Thymus (tissue), 11 donors: ENCODE data around the gene NOTCH1. TPM values are rescaled to one million over a fixed set of nuclear protein-coding genes. Genes with fewer than 3 reads are reported as not detected.
"Not testable (repeated sequence)": the region's sequence is repeated elsewhere in the genome, so short reads cannot be mapped to it uniquely, and the experiment has no call there.

Source experiments
- DNase-seq, 9 donors: peaks; one replicate each; pipeline ENCODE4 v3.0.0-alpha.2; 2013; ENCODE audit warnings: low spot score in 9 of 9, low read depth in 6 of 9, missing footprints in 1 of 9
- H3K27ac ChIP-seq, 2 donors: one replicate each; pipeline ENCODE4 v1.5.1; 2013; ENCODE audit warnings: control low read depth in 1 of 2, low read depth in 1 of 2, low read length in 1 of 2, mild to moderate bottlenecking in 1 of 2, moderate library complexity in 1 of 2
- H3K27me3 ChIP-seq, 2 donors: one replicate each; pipeline ENCODE4 v1.5.1; 2013; ENCODE audit warnings: low read length in 1 of 2; ENCODE audit not compliant: control insufficient read depth in 2 of 2, insufficient read depth in 1 of 2
- H3K36me3 ChIP-seq, 2 donors: one replicate each; pipeline ENCODE4 v1.5.1; 2013; ENCODE audit warnings: low read length in 1 of 2, mild to moderate bottlenecking in 1 of 2, moderate library complexity in 1 of 2; ENCODE audit not compliant: control insufficient read depth in 2 of 2, insufficient read depth in 2 of 2
- H3K4me1 ChIP-seq, 2 donors: one replicate each; pipeline ENCODE4 v1.5.1; 2013; ENCODE audit warnings: low read length in 2 of 2; ENCODE audit not compliant: control insufficient read depth in 2 of 2, insufficient read depth in 2 of 2
- H3K4me3 ChIP-seq, 2 donors: one replicate each; pipeline ENCODE4 v1.5.1; 2013; ENCODE audit warnings: low read length in 2 of 2, control low read depth in 1 of 2, mild to moderate bottlenecking in 1 of 2
- H3K9me3 ChIP-seq, 2 donors: one replicate each; pipeline ENCODE4 v1.5.1; 2013; ENCODE audit warnings: low read length in 1 of 2, mild to moderate bottlenecking in 1 of 2; ENCODE audit not compliant: control insufficient read depth in 2 of 2, insufficient read depth in 1 of 2
- WGBS: extraction: QIAGEN DNeasy Blood & Tissue Kit; methylation state at CpG from one replicate; pipeline ENCODE4 v1.1.7; 2013; 5-methylcytosine and 5-hydroxymethylcytosine counted together
- polyA plus RNA-seq: library from polyadenylated mRNA; stranded (reverse); fragments of 200-250 nt; gene quantifications from one replicate; pipeline ENCODE4 v1.2.3, GENCODE V29; 2013
- total RNA-seq: library from RNA; stranded (reverse); fragments of 120-200 nt; gene quantifications from one replicate; pipeline ENCODE4 v1.2.4, GENCODE V29; 2013
- donor health status: healthy.

Gene NOTCH1
- total and polyA plus RNA-seq, 2 donors, result 14.9 to 15.9 TPM

DNA sequence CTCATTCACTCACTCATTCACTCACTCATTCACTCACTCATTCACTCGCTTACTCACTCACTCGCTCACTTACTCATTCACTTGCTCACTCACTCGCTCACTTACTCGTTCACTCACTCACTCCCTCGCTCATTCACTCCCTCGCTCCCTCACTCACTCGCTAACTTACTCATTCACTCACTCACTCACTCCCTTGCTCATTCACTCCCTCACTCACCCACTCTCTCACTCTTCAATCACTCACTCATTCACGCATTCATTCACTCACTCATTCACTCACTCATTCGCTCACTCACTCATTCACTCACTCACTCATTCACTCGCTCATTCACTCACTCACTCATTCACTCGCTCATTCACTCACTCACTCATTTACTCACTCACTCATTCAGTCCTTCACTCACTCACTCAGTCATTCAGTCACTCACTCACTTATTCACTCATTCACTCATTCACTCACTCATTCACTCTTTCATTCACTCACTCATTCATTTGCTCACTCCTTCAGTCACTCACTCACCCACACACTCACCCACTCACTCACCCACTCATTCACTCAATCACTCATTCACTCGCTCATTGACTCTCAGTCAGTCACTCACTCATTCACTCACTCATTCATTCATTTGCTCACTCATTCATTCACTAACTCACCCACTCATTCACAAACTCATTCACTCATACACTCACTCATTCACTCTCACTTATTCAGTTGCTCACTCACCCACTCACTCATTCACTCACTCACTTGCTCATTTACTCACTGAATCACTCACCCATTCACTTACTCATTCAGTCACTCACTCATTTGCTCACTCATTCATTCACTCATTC is 36.0 kb upstream of the NOTCH1 start:
- Histone ChIP-seq H3K4me1 (peaks cover 10 to 58% of the 10 kb centered on the region in 2 donors), H3K9me3 (peaks cover 0 to 10% of the 10 kb centered on the region in 2 donors), H3K27ac (no peak overlapping the region), H3K36me3 (no peaks in the 10 kb centered on the region), H3K27me3 (peaks cover 0 to 15% of the 10 kb centered on the region in 2 donors), H3K4me3 (no peak overlapping the region)
- DNase-seq, result no peak
- WGBS, result 97% methylated on average over 12 of the region's 12 CpGs

- not testable (repeated sequence) for H3K27ac ChIP-seq, H3K9me3 ChIP-seq, DNase-seq, H3K4me3 ChIP-seq, H3K36me3 ChIP-seq
- Histone ChIP-seq H3K4me1 (peaks cover 0 to 37% of the 10 kb centered on the region in 2 donors), H3K27me3 (peaks cover 0 to 11% of the 10 kb centered on the region in 2 donors)
- 87% methylated on average over 7 of the region's 9 CpGs for WGBS
Observed at GRCh38 chr9:136579650-136580219, 33.9 kb upstream of the NOTCH1 start.

DNA sequence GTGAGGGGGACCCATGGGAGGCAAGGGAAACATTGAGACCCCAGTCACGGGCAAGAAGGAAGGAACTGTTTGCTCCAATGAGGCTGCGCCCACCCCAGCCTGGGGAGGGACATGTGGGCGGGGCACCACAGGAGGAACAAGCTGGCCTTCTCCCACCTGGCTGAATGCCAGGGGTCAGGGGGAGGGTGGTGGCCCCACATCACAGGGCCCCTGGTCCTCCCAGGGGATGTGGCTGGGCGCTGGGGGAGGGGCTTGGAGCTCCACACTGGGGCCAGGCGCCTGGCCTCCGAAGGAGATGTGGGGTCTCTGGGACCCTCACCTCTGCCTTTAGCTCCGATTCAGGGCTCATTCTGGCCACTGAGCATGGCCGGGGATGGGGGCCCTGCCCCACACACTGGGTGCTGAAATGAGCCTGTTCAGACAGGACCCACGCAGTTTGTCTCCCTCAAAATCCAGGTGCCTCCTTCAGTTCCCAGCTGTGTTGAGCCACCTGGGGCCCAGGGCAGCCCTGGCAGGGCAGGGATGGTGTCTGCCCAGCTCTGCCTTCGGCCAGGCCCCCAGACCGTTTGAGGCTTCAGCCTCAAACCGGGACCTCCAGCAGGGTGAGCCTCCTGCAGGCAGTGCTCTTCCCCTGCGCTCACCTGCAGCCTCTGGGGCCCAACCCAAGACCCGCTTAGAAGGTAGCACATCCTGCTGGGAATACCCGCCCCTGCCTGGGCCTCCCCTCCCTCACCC is 33.2 kb upstream of the NOTCH1 start:
- Histone ChIP-seq H3K4me3 (no peak overlapping the region), H3K9me3 (peaks cover 0 to 4% of the 10 kb centered on the region in 2 donors), H3K27me3 (peaks cover 0 to 7% of the 10 kb centered on the region in 2 donors), H3K27ac (peak overlapping the region in 1 of 2 donors; percentile 41), H3K36me3 (no peaks in the 10 kb centered on the region), H3K4me1 (peaks cover 0 to 30% of the 10 kb centered on the region in 2 donors)
- 40% methylated on average over 15 of the region's 15 CpGs for WGBS
- peak in 2 of 9 donors; percentile 41 to 60 for DNase-seq

GRCh38 chr9:136578626-136578914 is 32.7 kb upstream of the NOTCH1 start:
- WGBS, result 20% methylated on average over 7 of the region's 7 CpGs
- no peaks in the 10 kb centered on the region for H3K36me3 ChIP-seq
- H3K4me1 ChIP-seq, result peaks cover 0 to 25% of the 10 kb centered on the region in 2 donors
- no peak for DNase-seq
- peaks cover 0 to 4% of the 10 kb centered on the region in 2 donors for H3K9me3 ChIP-seq
- peak overlapping the region in 1 of 2 donors; percentile 42 for H3K27ac ChIP-seq
- H3K27me3 ChIP-seq, result peaks cover 0 to 7% of the 10 kb centered on the region in 2 donors
- no peak overlapping the region for H3K4me3 ChIP-seq

GRCh38 chr9:136577941-136578625 is 32.2 kb upstream of the NOTCH1 start:
- DNase-seq, result no peak

GRCh38 chr9:136576269-136576626 is 30.4 kb upstream of the NOTCH1 start:
- Histone ChIP-seq H3K36me3 (no peaks in the 10 kb centered on the region), H3K27me3 (peaks cover 0 to 7% of the 10 kb centered on the region in 2 donors), H3K27ac (no peak overlapping the region), H3K4me3 (no peak overlapping the region), H3K9me3 (no peaks in the 10 kb centered on the region), H3K4me1 (peaks cover 0 to 31% of the 10 kb centered on the region in 2 donors)
- no peak for DNase-seq
- WGBS, result 87% methylated on average over 8 of the region's 8 CpGs

More at GRCh38 chr9:136577941-136578625, 32.2 kb upstream of the NOTCH1 start:
- H3K9me3 ChIP-seq, result peaks cover 0 to 4% of the 10 kb centered on the region in 2 donors
- H3K4me3 ChIP-seq, result no peak overlapping the region
- no peaks in the 10 kb centered on the region for H3K36me3 ChIP-seq
- peaks cover 0 to 20% of the 10 kb centered on the region in 2 donors for H3K4me1 ChIP-seq
- peak overlapping the region in 1 of 2 donors; percentile 42 for H3K27ac ChIP-seq
- peaks cover 0 to 7% of the 10 kb centered on the region in 2 donors for H3K27me3 ChIP-seq
- 54% methylated on average over 27 of the region's 27 CpGs for WGBS

DNA sequence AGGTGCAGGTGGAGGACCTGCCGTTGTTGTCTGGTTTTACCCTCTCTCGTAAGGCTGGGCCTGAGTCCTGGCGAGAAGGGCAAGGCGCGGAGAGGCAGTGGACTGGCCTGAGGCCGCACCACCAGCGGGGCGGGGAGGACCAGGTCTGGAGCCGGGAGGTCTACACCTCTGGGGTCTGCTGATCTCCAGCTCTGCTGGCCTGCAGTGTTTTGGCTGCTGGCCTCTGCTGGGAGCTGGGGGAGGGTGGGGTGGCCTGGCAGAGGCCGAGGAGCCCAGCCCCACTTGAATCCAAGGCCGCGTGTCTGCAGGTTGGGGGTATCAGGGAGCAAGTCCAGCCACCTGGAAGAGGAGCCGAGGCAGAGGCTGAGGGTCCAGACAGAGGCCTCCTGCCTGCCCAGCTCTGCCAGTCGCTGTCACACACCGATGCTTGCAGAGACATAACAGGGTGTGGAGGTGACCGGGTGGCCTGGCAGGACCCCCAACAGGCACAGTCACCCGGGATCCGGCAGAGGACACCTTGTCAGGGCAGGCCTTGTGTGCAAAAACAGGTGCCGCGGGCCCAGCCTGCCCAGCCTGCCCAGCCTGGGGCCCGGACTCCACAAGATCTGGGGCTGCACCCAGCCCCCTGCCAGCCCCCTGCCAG is 29.9 kb upstream of the NOTCH1 start:
- Histone ChIP-seq H3K9me3 (no peaks in the 10 kb centered on the region), H3K27ac (no peak overlapping the region), H3K27me3 (peaks cover 0 to 7% of the 10 kb centered on the region in 2 donors), H3K4me3 (no peak overlapping the region), H3K4me1 (peaks cover 0 to 31% of the 10 kb centered on the region in 2 donors), H3K36me3 (no peaks in the 10 kb centered on the region)
- WGBS, result 92% methylated on average over 21 of the region's 21 CpGs
- DNase-seq, result no peak

DNA sequence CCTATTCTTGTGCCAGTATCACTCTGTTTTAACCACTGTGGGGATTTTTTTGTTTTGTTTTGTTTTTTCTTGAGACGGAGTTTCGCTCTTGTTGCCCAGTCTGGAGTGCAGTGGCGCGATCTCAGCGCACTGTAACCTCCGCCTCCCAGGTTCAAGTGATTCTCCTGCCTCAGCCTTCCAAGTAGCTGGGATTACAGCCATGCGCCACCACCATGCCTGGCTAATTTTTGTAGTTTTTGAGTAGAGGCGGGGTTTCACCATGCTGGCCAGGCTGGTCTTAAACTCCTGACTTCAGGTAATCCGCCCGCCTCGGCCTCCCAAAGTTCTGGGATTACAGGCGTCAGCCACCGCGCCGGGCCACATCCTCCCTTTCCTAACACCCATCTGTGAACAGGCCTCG is 28.8 kb upstream of the NOTCH1 start:
- not testable (repeated sequence) for H3K9me3 ChIP-seq, H3K27me3 ChIP-seq, H3K36me3 ChIP-seq, H3K4me3 ChIP-seq, DNase-seq, H3K27ac ChIP-seq
- WGBS, result 92% methylated on average over 16 of the region's 16 CpGs
- H3K4me1 ChIP-seq, result peaks cover 0 to 33% of the 10 kb centered on the region in 2 donors
